GM19455 (cell line): Measurements from ENCODE around the gene CSF1.

Source experiments
- ATAC-seq: cut with Tn5 transposase; IDR thresholded peaks from one replicate; pipeline ENCODE4 v1.9.1; 2021; ENCODE audit not compliant: unreplicated experiment

CSF1 gene

DNA sequence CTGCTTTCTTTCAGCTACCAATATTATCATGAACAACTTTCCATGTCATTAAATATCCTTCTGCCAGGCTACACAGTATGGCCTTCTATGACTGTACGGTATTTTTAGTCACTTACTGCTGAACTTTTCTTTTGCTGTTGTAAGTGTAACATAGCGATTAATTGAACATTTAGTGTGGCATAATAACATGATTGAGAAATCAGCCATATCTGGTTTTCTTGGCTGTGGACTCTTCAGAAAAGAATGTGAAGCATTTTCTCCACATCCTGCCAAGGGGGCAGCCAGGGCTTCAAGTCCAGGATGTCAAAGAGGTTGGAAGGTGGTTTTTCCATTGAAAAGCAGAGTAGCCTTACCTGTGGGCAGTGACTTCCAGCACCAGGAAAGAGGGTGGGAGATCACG is 65.1 kb downstream of the CSF1 start:
- ATAC-seq = no peak

DNA sequence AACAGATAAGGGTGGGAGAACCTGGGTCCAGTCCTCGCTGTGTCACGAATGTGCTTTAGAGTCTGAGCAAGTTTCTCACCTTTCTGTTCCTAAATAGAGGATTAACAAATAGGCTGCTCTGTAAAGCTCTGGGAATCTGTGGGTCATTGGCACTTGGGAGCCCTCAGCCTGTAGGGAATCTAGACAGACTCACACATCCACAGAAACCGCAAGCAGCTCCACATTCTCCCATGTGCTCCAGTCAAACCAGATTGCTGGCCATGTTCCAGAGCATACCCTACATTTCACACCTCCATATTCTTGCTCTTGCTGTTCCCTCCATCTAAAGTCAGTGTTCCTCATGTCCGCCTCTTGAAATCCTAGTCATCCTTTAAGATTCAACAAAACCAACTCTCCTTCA is 66.1 kb downstream of the CSF1 start:
- ATAC-seq = no peak

DNA sequence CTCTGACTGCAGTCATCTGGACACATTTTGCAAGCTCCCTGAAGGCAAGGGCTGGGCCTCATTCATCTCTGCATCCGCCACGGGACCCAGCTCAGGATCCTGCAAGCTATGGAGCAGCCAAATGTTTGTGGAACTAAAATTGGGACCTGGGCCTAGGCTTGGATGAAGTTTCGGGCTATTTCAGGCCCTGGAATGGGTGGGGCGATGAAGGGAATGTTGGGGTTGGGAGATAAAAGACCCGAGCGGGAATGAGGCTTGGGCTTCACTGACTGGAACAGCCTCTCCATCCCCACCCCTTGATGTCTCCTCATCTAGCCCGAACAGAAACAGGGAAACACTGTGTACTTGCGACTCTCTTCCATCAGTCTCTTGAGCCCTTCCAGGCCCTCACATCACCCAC is 66.6 kb downstream of the CSF1 start:
- no peak for ATAC-seq

DNA sequence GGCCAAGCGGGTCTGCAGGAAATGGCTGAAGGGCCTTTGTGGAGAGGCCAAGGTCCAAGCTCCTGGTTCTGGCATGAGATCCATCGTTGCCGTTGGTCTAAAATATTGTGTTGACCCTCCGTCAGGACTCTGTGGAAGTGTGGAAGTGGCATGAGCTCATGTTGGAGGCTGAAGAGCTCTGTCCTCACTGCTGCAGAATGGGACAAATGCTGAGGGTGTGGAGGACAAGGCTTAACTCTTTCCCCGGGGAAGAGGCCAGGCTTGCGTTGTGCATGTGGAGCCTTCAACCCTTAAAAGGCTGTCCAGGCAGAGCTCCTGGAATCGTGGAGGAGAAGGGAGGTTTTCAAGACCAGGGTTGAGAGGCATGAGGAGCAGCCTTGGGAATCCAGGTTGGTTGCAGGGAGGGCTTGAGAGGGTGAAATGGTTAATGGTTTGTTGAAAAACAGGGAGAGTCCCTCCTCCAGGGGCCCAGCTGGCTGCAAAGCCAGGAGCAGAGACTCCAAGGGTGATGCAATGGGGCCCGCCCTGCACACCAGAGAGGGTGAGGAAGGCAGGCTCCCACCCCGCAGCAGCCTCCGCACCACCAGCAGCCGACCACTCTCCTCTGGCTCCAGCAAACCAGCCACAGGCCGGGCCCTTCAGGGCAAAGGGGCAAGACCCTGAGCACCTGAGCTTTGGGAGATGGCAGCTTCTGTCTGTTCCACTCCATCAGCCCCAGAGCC is 67.2 kb downstream of the CSF1 start:
- ATAC-seq = no peak

DNA sequence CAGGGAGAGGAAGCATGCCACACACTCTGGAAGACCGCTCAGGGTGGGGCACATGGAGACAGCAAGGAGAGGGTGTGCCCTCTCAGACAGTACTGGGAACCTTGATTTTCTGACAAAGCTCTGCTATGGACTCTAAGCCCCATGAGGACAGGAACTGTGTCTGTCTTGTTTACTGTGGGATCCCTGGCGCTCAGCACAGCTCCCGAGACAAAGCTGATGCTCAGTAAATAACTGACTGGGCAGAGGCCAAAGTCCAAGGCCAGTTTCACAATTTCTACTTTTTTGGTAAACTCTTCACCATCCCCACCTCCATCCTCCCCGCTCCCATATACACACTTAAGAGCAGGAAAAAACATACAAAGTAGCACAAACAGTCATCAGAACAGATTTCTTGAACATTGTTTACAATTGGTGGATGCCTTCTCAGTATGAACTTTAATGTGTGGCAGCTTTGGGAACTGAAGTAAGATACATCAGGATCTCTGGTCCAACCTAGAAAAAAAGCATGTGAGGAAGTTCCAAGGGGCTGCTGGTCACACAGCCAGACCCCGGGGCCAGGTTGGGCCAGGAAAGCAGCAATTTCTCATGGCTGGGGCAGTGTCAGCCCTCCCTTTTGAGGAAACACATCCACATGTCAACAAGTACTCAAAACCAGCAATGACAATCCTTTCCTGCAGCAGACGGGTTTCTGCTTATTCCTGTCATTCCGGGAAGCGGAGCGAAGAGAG is 68.3 kb downstream of the CSF1 start:
- no peak for ATAC-seq

DNA sequence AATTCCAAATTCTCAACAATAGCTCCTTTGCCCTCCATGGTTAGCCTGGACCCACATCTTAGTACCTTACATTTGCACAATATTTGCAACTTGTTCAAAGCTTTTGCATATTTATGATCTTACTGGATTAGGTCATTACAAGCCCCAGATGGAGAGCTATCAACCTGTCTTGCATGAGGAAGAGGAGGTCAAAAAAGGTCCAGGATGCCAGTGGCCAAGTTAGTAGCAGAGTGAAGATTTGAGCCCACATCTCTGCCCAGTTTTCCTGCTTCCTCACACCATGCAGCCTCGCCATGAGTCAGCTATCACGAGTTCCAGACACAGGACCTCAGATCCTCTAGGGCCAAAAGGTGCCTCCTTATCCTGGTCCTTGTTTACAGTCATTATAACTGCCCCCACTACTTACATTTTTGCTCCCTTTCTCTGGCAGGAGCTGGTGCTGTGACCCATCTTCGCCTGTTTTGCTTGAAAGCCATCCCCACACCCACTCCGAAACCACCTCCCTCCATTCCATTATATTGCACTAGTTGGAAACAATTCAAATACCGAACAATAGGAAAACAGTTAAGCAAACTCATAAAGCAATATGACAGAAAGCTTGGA is 68.9 kb downstream of the CSF1 start:
- no peak for ATAC-seq
